B cell (primary cell): Measurements from ENCODE around the gene ZNF821.

Source experiments
- CTCF ChIP-seq: fragments of 200-600 bp; IDR thresholded peaks from one replicate; pipeline ENCODE4 v1.8.0; 2022; ENCODE audit warnings: antibody characterized with exemption, mild to moderate bottlenecking
- EZH2 ChIP-seq: IDR thresholded peaks from 2 replicates; pipeline ENCODE4 v1.6.1; 2012; ENCODE audit warnings: borderline replicate concordance, low read depth, mild to moderate bottlenecking, moderate library complexity, low read length; ENCODE audit not compliant: insufficient read depth, poor library complexity, severe bottlenecking

GRCh38 chr16:71916397-71916920, 32.5 kb upstream of the ZNF821 start:
- TF ChIP-seq CTCF (no peak), EZH2 (no peak)
